HFFc6 (cell line): ENCODE data around the gene WASF3. TPM values are rescaled to one million over a fixed set of nuclear protein-coding genes. Genes with fewer than 3 reads are reported as not detected.

Experiments used
- DNase-seq: peaks from one replicate; pipeline ENCODE4 v3.0.0-alpha.2; 2018
- H3K27ac Mint-ChIP-seq: 2 replicates; pipeline ENCODE4 v1.8.0; 2020; ENCODE audit warnings: mild to moderate bottlenecking, mixed read lengths
- H3K27me3 Mint-ChIP-seq: 2 replicates; pipeline ENCODE4 v1.8.0; 2021; ENCODE audit warnings: mild to moderate bottlenecking, moderate library complexity, mixed read lengths; ENCODE audit not compliant: insufficient read depth
- H3K36me3 Mint-ChIP-seq: 2 replicates; pipeline ENCODE4 v1.8.0; 2021; ENCODE audit warnings: low read depth, mixed read lengths
- H3K4me1 Mint-ChIP-seq: 2 replicates; pipeline ENCODE4 v1.8.0; 2020; ENCODE audit warnings: low read depth, mixed read lengths
- H3K4me3 Mint-ChIP-seq: 2 replicates; pipeline ENCODE4 v1.8.0; 2020; ENCODE audit warnings: mild to moderate bottlenecking, moderate library complexity, mixed read lengths
- H3K9me3 Mint-ChIP-seq: 2 replicates; pipeline ENCODE4 v1.8.0; 2020; ENCODE audit warnings: mild to moderate bottlenecking, mixed read lengths
- CTCF ChIP-seq: fragments of 200-600 bp; sonication (generic); IDR thresholded peaks from 2 replicates; pipeline ENCODE4 v1.5.0; 2021; ENCODE audit warnings: antibody characterized with exemption, mild to moderate bottlenecking
- total RNA-seq, 6 experiments: library from RNA; stranded (reverse); fragmentation: NEBNext Ultra II Directional; extraction: Animal tissue kit (Norgen Biotek cat#: 25700); gene quantifications; 2 replicates in 1 of 6; 3 replicates in 5 of 6; pipeline ENCODE4 v1.2.3, GENCODE V29; 2021

The WASF3 gene
- total RNA-seq, 6 experiments from 2014 or later = 26.4 to 32.9 (median 28.2) TPM

- peaks cover 33% of the 10 kb centered on the region for H3K36me3 Mint-ChIP-seq
- no peak for DNase-seq
- no peak overlapping the region for H3K4me3 Mint-ChIP-seq
- no peak overlapping the region for H3K27ac Mint-ChIP-seq
- H3K9me3 Mint-ChIP-seq = peaks cover 9% of the 10 kb centered on the region
- H3K27me3 Mint-ChIP-seq = no peaks in the 10 kb centered on the region; the same call in 1 of the 2 replicates
- peak; percentile 14; the same call in 1 of the 2 replicates for TF ChIP-seq CTCF
- H3K4me1 Mint-ChIP-seq = peaks cover 55% of the 10 kb centered on the region
These were observed 22.1 kb downstream of the WASF3 start for GRCh38 chr13:26579580-26579979.

GRCh38 chr13:26583662-26584061, 26.2 kb downstream of the WASF3 start:
- H3K27me3 Mint-ChIP-seq = no peaks in the 10 kb centered on the region; the same call in 1 of the 2 replicates
- no peak for DNase-seq
- H3K27ac Mint-ChIP-seq = peak overlapping the region; percentile 73
- peaks cover 1% of the 10 kb centered on the region for H3K9me3 Mint-ChIP-seq
- H3K4me1 Mint-ChIP-seq = peaks cover 53% of the 10 kb centered on the region
- peak overlapping the region; percentile 75 for H3K4me3 Mint-ChIP-seq
- no peak for TF ChIP-seq CTCF
- H3K36me3 Mint-ChIP-seq = peaks cover 7% of the 10 kb centered on the region

GRCh38 chr13:26584713-26585112, 27.2 kb downstream of the WASF3 start:
- Mint-ChIP-seq H3K4me3 (peak overlapping the region; percentile 75), H3K27ac (peak overlapping the region; percentile 73), H3K9me3 (no peaks in the 10 kb centered on the region), H3K27me3 (no peaks in the 10 kb centered on the region; the same call in 1 of the 2 replicates), H3K36me3 (0 out of 2 replicates have a peak, but pooled peaks cover 5% of the 10 kb centered on the region), H3K4me1 (peaks cover 58% of the 10 kb centered on the region)
- DNase-seq = peak; percentile 85
- TF ChIP-seq CTCF = no peak

- H3K9me3 Mint-ChIP-seq = no peaks in the 10 kb centered on the region
- TF ChIP-seq CTCF = no peak
- H3K4me3 Mint-ChIP-seq = peak overlapping the region; percentile 75
- H3K27ac Mint-ChIP-seq = peak overlapping the region; percentile 73
- H3K27me3 Mint-ChIP-seq = no peaks in the 10 kb centered on the region; the same call in 1 of the 2 replicates
- DNase-seq = peak; percentile 18
- peaks cover 61% of the 10 kb centered on the region for H3K4me1 Mint-ChIP-seq
- H3K36me3 Mint-ChIP-seq = 0 out of 2 replicates have a peak, but pooled peaks cover 2% of the 10 kb centered on the region
These were observed 27.7 kb downstream of the WASF3 start for GRCh38 chr13:26585136-26585535.

GRCh38 chr13:26587251-26587650, 29.8 kb downstream of the WASF3 start:
- no peak overlapping the region for H3K4me3 Mint-ChIP-seq
- peaks cover 78% of the 10 kb centered on the region for H3K4me1 Mint-ChIP-seq
- TF ChIP-seq CTCF = no peak
- no peak for DNase-seq
- H3K36me3 Mint-ChIP-seq = no peaks in the 10 kb centered on the region
- H3K9me3 Mint-ChIP-seq = no peaks in the 10 kb centered on the region
- H3K27ac Mint-ChIP-seq = no peak overlapping the region
- H3K27me3 Mint-ChIP-seq = no peaks in the 10 kb centered on the region; the same call in 1 of the 2 replicates

- no peak for DNase-seq
- TF ChIP-seq CTCF = no peak
- peaks cover 77% of the 10 kb centered on the region for H3K4me1 Mint-ChIP-seq
- H3K9me3 Mint-ChIP-seq = no peaks in the 10 kb centered on the region
- H3K27ac Mint-ChIP-seq = no peak overlapping the region
- H3K4me3 Mint-ChIP-seq = no peak overlapping the region
- H3K27me3 Mint-ChIP-seq = no peaks in the 10 kb centered on the region
- no peaks in the 10 kb centered on the region for H3K36me3 Mint-ChIP-seq
These were observed 31.7 kb downstream of the WASF3 start for GRCh38 chr13:26589226-26589625.
